Stomach (tissue), 9 donors: ENCODE measurements around the gene IFNG-AS1. TPM values are rescaled to one million over a fixed set of nuclear protein-coding genes. Genes with fewer than 3 reads are reported as not detected.

Source experiments
- DNase-seq, 2 donors: peaks; one replicate each; pipeline versions ENCODE4 v3.0.0 to v3.0.0-alpha.2; 2013 to 2019
- H3K27ac ChIP-seq, 5 donors: fragments of 200-600 bp in 4 of 5; sonication (generic) in 4 of 5; one replicate each; pipeline ENCODE4 v1.5.1; 2013 to 2019; ENCODE audit warnings: mild to moderate bottlenecking in 1 of 5, moderate library complexity in 1 of 5
- H3K27me3 ChIP-seq, 3 donors: fragments of 200-600 bp; sonication (generic); one replicate each; pipeline ENCODE4 v1.5.1; 2017 to 2019; ENCODE audit warnings: mixed run types in 1 of 3
- H3K36me3 ChIP-seq, 4 donors: fragments of 200-600 bp; sonication (generic); 1 replicate in 3 of 4; 2 replicates in 1 of 4; pipeline ENCODE4 v1.5.1; 2016 to 2019
- H3K4me1 ChIP-seq, 4 donors: fragments of 200-600 bp; sonication (generic); one replicate each; pipeline ENCODE4 v1.5.1; 2016 to 2019
- H3K4me3 ChIP-seq, 4 donors: fragments of 200-600 bp; sonication (generic) in 3 of 4; one replicate each; pipeline ENCODE4 v1.5.1; 2016 to 2019; ENCODE audit warnings: mild to moderate bottlenecking in 1 of 4
- H3K9me3 ChIP-seq, 4 donors: fragments of 200-600 bp; sonication (generic); one replicate each; pipeline ENCODE4 v1.5.1; 2016 to 2019
- CTCF ChIP-seq, 7 experiments: fragments of 450-650 bp in 4 of 7; fragments of 200-600 bp in 3 of 7; sonication (generic) in 3 of 7; IDR thresholded peaks; one replicate each; pipeline ENCODE4 v1.5.1; 2016 to 2019; ENCODE audit warnings: antibody characterized with exemption in 7 of 7, control low read depth in 2 of 7, mild to moderate bottlenecking in 1 of 7
- EP300 ChIP-seq: sonication (generic); formaldehyde crosslinking; IDR thresholded peaks from one replicate; pipeline ENCODE4 v1.6.1; 2017; ENCODE audit warnings: antibody characterized with exemption
- POLR2A ChIP-seq, 4 donors: fragments of 450-650 bp; IDR thresholded peaks; one replicate each; pipeline ENCODE4 v1.6.1; 2016; ENCODE audit warnings: antibody characterized with exemption in 4 of 4, control low read depth in 2 of 4, mild to moderate bottlenecking in 1 of 4, moderate library complexity in 1 of 4
- POLR2AphosphoS5 ChIP-seq, 3 donors: sonication (generic); formaldehyde crosslinking; IDR thresholded peaks; one replicate each; pipeline ENCODE4 v1.6.1; 2016; ENCODE audit warnings: antibody characterized with exemption in 3 of 3
- WGBS, 5 donors: extraction: QIAGEN DNeasy Blood & Tissue Kit in 3 of 5; methylation state at CpG; one replicate each; pipeline versions ENCODE4 v1.1.5 to v1.1.7; 2013 to 2018; 5-methylcytosine and 5-hydroxymethylcytosine counted together
- intact Hi-C: fragments of 100-400 bp; cut with DNase I; formaldehyde crosslinking; loops from one replicate; pipeline ENCODE4 v1.15.1; 2023; ENCODE audit warnings: low total_unique reads
- polyA plus RNA-seq, 3 donors: library from polyadenylated mRNA; stranded (reverse); fragments of 200-250 nt; gene quantifications; one replicate each; pipeline ENCODE4 v1.2.3, GENCODE V29; 2013
- total RNA-seq, 5 donors: library from RNA; depleted of rRNA; stranded (reverse); fragments of >200 nt; gene quantifications; one replicate each; pipeline versions ENCODE4 v1.1.0 to v1.2.3, GENCODE V29; 2014 to 2016
- donor health status: healthy with polysubstance abuse.
- donor health status: Bipolar disorder and iron deficiency.
- donor health status: healthy.

Gene IFNG-AS1
- total and polyA plus RNA-seq, 8 donors: not detected

GRCh38 chr12:68011206-68011881, 22.1 kb downstream of the IFNG-AS1 start:
- no peak overlapping the region for H3K27ac ChIP-seq
- no peaks in the 10 kb centered on the region for H3K9me3 ChIP-seq
- no peak for DNase-seq
- no peaks in the 10 kb centered on the region for H3K36me3 ChIP-seq
- no peak overlapping the region for H3K4me3 ChIP-seq
- no peak for TF ChIP-seq POLR2AphosphoS5 (IDR thresholded peaks at IDR 0.05)
- TF ChIP-seq CTCF (IDR thresholded peaks at IDR 0.05): no peak
- TF ChIP-seq EP300: no peak
- intact Hi-C loops: no loop called here
- no peaks in the 10 kb centered on the region for H3K27me3 ChIP-seq
- WGBS, 5 donors: 79 to 84% (median 82%) methylated on average over 6 of the region's 6 CpGs
- H3K4me1 ChIP-seq: no peaks in the 10 kb centered on the region

- Histone ChIP-seq H3K27ac (no peak overlapping the region), H3K4me1 (no peaks in the 10 kb centered on the region), H3K27me3 (no peaks in the 10 kb centered on the region), H3K9me3 (no peaks in the 10 kb centered on the region), H3K4me3 (no peak overlapping the region), H3K36me3 (no peaks in the 10 kb centered on the region)
- intact Hi-C loops: no loop called here
- DNase-seq: no peak
- TF ChIP-seq CTCF (IDR thresholded peaks at IDR 0.05) (no peak), EP300 (no peak), POLR2AphosphoS5 (IDR thresholded peaks at IDR 0.05) (no peak), POLR2A (IDR thresholded peaks at IDR 0.05) (no peak)
- 82 to 98% (median 88%) methylated on average over 2 of the region's 2 CpGs for WGBS, 5 donors
Measured at GRCh38 chr12:68011882-68012207, 22.6 kb downstream of the IFNG-AS1 start.

- no peaks in the 10 kb centered on the region for H3K27me3 ChIP-seq
- TF ChIP-seq POLR2A (IDR thresholded peaks at IDR 0.05) (no peak), CTCF (IDR thresholded peaks at IDR 0.05) (no peak), EP300 (no peak), POLR2AphosphoS5 (IDR thresholded peaks at IDR 0.05) (no peak)
- H3K27ac ChIP-seq: no peak overlapping the region
- no peak overlapping the region for H3K4me3 ChIP-seq
- no peaks in the 10 kb centered on the region for H3K36me3 ChIP-seq
- 80 to 96% (median 86%) methylated on average over 2 of the region's 2 CpGs for WGBS, 5 donors
- H3K9me3 ChIP-seq: no peaks in the 10 kb centered on the region
- intact Hi-C loops: no loop called here
- H3K4me1 ChIP-seq: no peaks in the 10 kb centered on the region
- no peak for DNase-seq
Measured at GRCh38 chr12:68012712-68013111, 23.5 kb downstream of the IFNG-AS1 start.

GRCh38 chr12:68013181-68013580, 23.9 kb downstream of the IFNG-AS1 start:
- DNase-seq: no peak
- H3K4me1 ChIP-seq: no peaks in the 10 kb centered on the region
- 69 to 92% (median 88%) methylated on average over 1 of the region's 1 CpG for WGBS, 5 donors
- TF ChIP-seq POLR2AphosphoS5 (IDR thresholded peaks at IDR 0.05) (no peak), EP300 (no peak), POLR2A (IDR thresholded peaks at IDR 0.05) (no peak), CTCF (IDR thresholded peaks at IDR 0.05) (no peak)
- no peaks in the 10 kb centered on the region for H3K27me3 ChIP-seq
- intact Hi-C loops: no loop called here
- no peak overlapping the region for H3K27ac ChIP-seq
- H3K9me3 ChIP-seq: no peaks in the 10 kb centered on the region
- no peak overlapping the region for H3K4me3 ChIP-seq
- no peaks in the 10 kb centered on the region for H3K36me3 ChIP-seq
